GM12878 (cell line): ENCODE data around the gene P2RX4. TPM values are rescaled to one million over a fixed set of nuclear protein-coding genes. Genes with fewer than 3 reads are reported as not detected.
A peak's percentile ranks its signal among the peaks of the same experiment; 100 is the strongest.

Experiments used
- ATAC-seq: fragments of 200-7000 bp; cut with Tn5 transposase; 3 replicates; pipeline ENCODE4 v1.9.1; 2020; ENCODE audit warnings: mild to moderate bottlenecking, moderate library complexity
- BruUV-seq: library from RNA; stranded (reverse); fragments of 400-500 nt; replicated peaks from 2 replicates; lab custom pipeline; 2021; lab: Mats Ljungman, UMichigan
- CTCF ChIA-PET: fragments of 300-600 bp; sonication (Branson Sonifier 250); formaldehyde crosslinking; extraction: SDS; loops from one replicate; lab custom pipeline; 2021; ENCODE audit warnings: inconsistent platforms; lab: Yijun Ruan, JAX
- POLR2A ChIA-PET: fragments of 350-600 bp; formaldehyde crosslinking; extraction: SDS; loops from one replicate; lab custom pipeline; 2021; ENCODE audit warnings: inconsistent platforms; lab: Charles Lee
- RAD21 ChIA-PET: fragments of 300-600 bp; sonication (Branson Sonifier 250); formaldehyde crosslinking; loops from one replicate; lab custom pipeline; 2023; ENCODE audit warnings: antibody characterized with exemption; ENCODE audit not compliant: unreplicated experiment; lab: Charles Lee
- SMC1A ChIA-PET: fragments of 300-600 bp; sonication (Branson Sonifier 250); formaldehyde crosslinking; loops from one replicate; lab custom pipeline; 2023; ENCODE audit not compliant: unreplicated experiment, uncharacterized antibody; lab: Charles Lee
- DNase-seq: peaks from one replicate; pipeline ENCODE4 v3.0.0-alpha.2; 2011; ENCODE audit warnings: low read depth, low spot score
- FAIRE-seq: peaks from 3 replicates; lab custom pipeline; 2011; peaks lifted over from hg19 to GRCh38; lab: Jason Lieb, UNC
- H2AFZ ChIP-seq: 2 replicates; pipeline ENCODE4 v1.6.0; 2011; ENCODE audit warnings: low read depth, low read length, control low read depth; ENCODE audit not compliant: control insufficient read depth
- H3K27ac ChIP-seq: 2 replicates; pipeline ENCODE4 v1.5.1; 2011; ENCODE audit warnings: control low read depth; ENCODE audit not compliant: control insufficient read depth, insufficient read depth
- H3K27me3 ChIP-seq, 2 experiments: replicated peaks in 1 of 2; 2 replicates each; pipeline versions ENCODE4 v1.6.0 to v1.6.1; 2011; ENCODE audit warnings: low read length in 1 of 2; ENCODE audit not compliant: control insufficient read depth in 2 of 2, insufficient read depth in 2 of 2
- H3K36me3 ChIP-seq, 2 experiments: 2 replicates each; pipeline ENCODE4 v1.5.1; 2011; ENCODE audit warnings: low read length in 1 of 2; ENCODE audit not compliant: control insufficient read depth in 2 of 2, insufficient read depth in 2 of 2
- H3K4me1 ChIP-seq: 2 replicates; pipeline ENCODE4 v1.6.1; 2011; ENCODE audit warnings: mild to moderate bottlenecking, low read length, moderate library complexity, mixed read lengths; ENCODE audit not compliant: control insufficient read depth, insufficient read depth
- H3K4me2 ChIP-seq: 2 replicates; pipeline ENCODE4 v1.6.0; 2011; ENCODE audit warnings: control low read depth; ENCODE audit not compliant: control insufficient read depth, insufficient read depth
- H3K4me3 ChIP-seq: fragments of 200-600 bp; sonication (generic); 2 replicates; pipeline ENCODE4 v1.5.1; 2016
- H3K79me2 ChIP-seq: 2 replicates; pipeline ENCODE4 v1.6.0; 2011; ENCODE audit warnings: low read length; ENCODE audit not compliant: control insufficient read depth, insufficient read depth
- H3K9ac ChIP-seq: 2 replicates; pipeline ENCODE4 v1.8.0; 2011; ENCODE audit warnings: low read length, control low read depth, mixed read lengths; ENCODE audit not compliant: control insufficient read depth, insufficient read depth
- H3K9me3 ChIP-seq: replicated peaks from 3 replicates; pipeline ENCODE4 v1.5.1; 2011; ENCODE audit warnings: mild to moderate bottlenecking, low read length; ENCODE audit not compliant: control insufficient read depth, insufficient read depth
- H4K20me1 ChIP-seq: 2 replicates; pipeline ENCODE4 v1.6.0; 2011; ENCODE audit not compliant: control insufficient read depth, insufficient read depth
- ATF2 ChIP-seq: IDR thresholded peaks from 2 replicates; pipeline ENCODE4 v1.6.1; 2012; ENCODE audit warnings: low read length, inconsistent platforms
- ATF3 ChIP-seq: IDR thresholded peaks from 2 replicates; pipeline ENCODE4 v1.6.1; 2011; ENCODE audit warnings: low read depth, mild to moderate bottlenecking, low read length, moderate library complexity, borderline replicate concordance; ENCODE audit errors: extremely low read depth
- ATF7 ChIP-seq: fragments of 450-650 bp; IDR thresholded peaks from 2 replicates; pipeline ENCODE4 v1.6.1; 2016; ENCODE audit warnings: low read depth, mild to moderate bottlenecking
- BMI1 ChIP-seq: fragments of 450-650 bp; IDR thresholded peaks from 2 replicates; pipeline ENCODE4 v1.6.1; 2016; ENCODE audit warnings: mild to moderate bottlenecking, moderate library complexity, borderline replicate concordance
- BRCA1 ChIP-seq: IDR thresholded peaks from 2 replicates; pipeline ENCODE4 v1.6.1; 2011; ENCODE audit warnings: low read depth, low read length, improper control_type of control experiment
- CBFB ChIP-seq: IDR thresholded peaks from 2 replicates; pipeline ENCODE4 v1.6.1; 2016; ENCODE audit warnings: antibody characterized with exemption, low read depth
- CHD2 ChIP-seq: IDR thresholded peaks from 2 replicates; pipeline ENCODE4 v1.6.1; 2011; ENCODE audit warnings: low read depth, low read length, improper control_type of control experiment, borderline replicate concordance
- CHD4 ChIP-seq: fragments of 200-600 bp; sonication (generic); IDR thresholded peaks from 2 replicates; pipeline ENCODE4 v1.6.1; 2016; ENCODE audit warnings: mild to moderate bottlenecking
- CREB1 ChIP-seq: IDR thresholded peaks from 2 replicates; pipeline ENCODE4 v1.6.1; 2012; ENCODE audit warnings: low read depth, mild to moderate bottlenecking, inconsistent platforms
- FOXM1 ChIP-seq: IDR thresholded peaks from 2 replicates; pipeline ENCODE4 v1.6.1; 2012; ENCODE audit warnings: low read depth, mild to moderate bottlenecking, inconsistent platforms, low read length, moderate library complexity
- HDGF ChIP-seq: fragments of 450-650 bp; IDR thresholded peaks from 2 replicates; pipeline ENCODE4 v1.6.1; 2016; ENCODE audit warnings: antibody characterized with exemption
- MLLT1 ChIP-seq: fragments of 450-650 bp; IDR thresholded peaks from 2 replicates; pipeline ENCODE4 v1.6.1; 2016; ENCODE audit warnings: mild to moderate bottlenecking
- PAX8 ChIP-seq: fragments of 450-650 bp; IDR thresholded peaks from 2 replicates; pipeline ENCODE4 v1.6.1; 2017; ENCODE audit warnings: mild to moderate bottlenecking, moderate library complexity
- RELA ChIP-seq: fragments of 450-650 bp; IDR thresholded peaks from 2 replicates; pipeline ENCODE4 v1.8.0; 2014; ENCODE audit warnings: borderline replicate concordance; ENCODE audit not compliant: partially characterized antibody
- RFX5 ChIP-seq: IDR thresholded peaks from 2 replicates; pipeline ENCODE4 v1.6.1; 2011; ENCODE audit warnings: low read depth, low read length, improper control_type of control experiment
- RUNX3 ChIP-seq: IDR thresholded peaks from 2 replicates; pipeline ENCODE4 v1.6.1; 2012; ENCODE audit warnings: low read length, inconsistent platforms
- SMC3 ChIP-seq: IDR thresholded peaks from 2 replicates; pipeline ENCODE4 v1.6.1; 2011; ENCODE audit warnings: low read length, improper control_type of control experiment, borderline replicate concordance
- SREBF1 ChIP-seq: IDR thresholded peaks from 2 replicates; pipeline ENCODE4 v1.6.1; 2012; ENCODE audit warnings: mild to moderate bottlenecking, low read length
- YBX1 ChIP-seq: fragments of 450-650 bp; IDR thresholded peaks from 2 replicates; pipeline ENCODE4 v1.6.1; 2016; ENCODE audit warnings: antibody characterized with exemption
- ZNF207 ChIP-seq: fragments of 450-650 bp; IDR thresholded peaks from 2 replicates; pipeline ENCODE4 v1.6.1; 2014; ENCODE audit warnings: antibody characterized with exemption, mild to moderate bottlenecking, borderline replicate concordance
- WGBS: methylation state at CpG from one replicate; pipeline ENCODE4 v1.1.6; 2016; ENCODE audit warnings: low lambda C conversion rate; ENCODE audit not compliant: insufficient replicate concordance, insufficient coverage; ENCODE audit errors: missing lambda C conversion rate; 5-methylcytosine and 5-hydroxymethylcytosine counted together
- in situ Hi-C: fragments of 300-500 bp; cut with MboI; formaldehyde crosslinking; loops from 9 replicates; pipeline ENCODE4 v1.14.3; 2018; ENCODE audit warnings: mixed read lengths
- intact Hi-C: fragments of 100-400 bp; cut with micrococcal nuclease; formaldehyde crosslinking; loops from one replicate; pipeline ENCODE4 v1.14.2; 2022; ENCODE audit not compliant: unreplicated experiment
- polyA plus RNA-seq, 11 experiments: library from polyadenylated mRNA; depleted of rRNA in 4 of 11; unstranded in 6 of 11; stranded (reverse) in 5 of 11; fragments of >200 nt; fragmentation: Nextera tagmentation in 4 of 11; fragmentation: Illumina TruSeq in 1 of 11; extraction: Ambion mirVana in 4 of 11; extraction: Trizol in 1 of 11; gene quantifications; 1 replicate in 1 of 11; 2 replicates in 10 of 11; pipeline versions ENCODE4 v1.2.1 to v1.2.3, GENCODE V29; 2011 to 2016; ENCODE audit warnings: inconsistent platforms in 2 of 11, missing spikeins in 2 of 11, low read depth in 1 of 11
- total RNA-seq, 4 experiments: library from RNA; depleted of rRNA in 3 of 4; stranded (reverse); fragments of >200 nt in 3 of 4; fragmentation: Illumina TruSeq in 1 of 4; extraction: Trizol in 1 of 4; gene quantifications; 2 replicates each; pipeline versions ENCODE4 v1.2.1 to v1.2.3, GENCODE V29; 2013 to 2021

The P2RX4 gene
- total and polyA plus RNA-seq, 10 of the 15 experiments (the other 5 are each of a cell fraction or from before 2014, with no cell fraction given): 9.0 to 43.4 (median 20.5) TPM

GRCh38 chr12:121222847-121223246 is 12.9 kb downstream of the P2RX4 start:
- CTCF ChIA-PET: interaction anchor here (0.6 to 5.5 kb wide), 3 partner anchors 162 to 641 kb away, joined by 3 to 32 read pairs (median 4); no protein-coding TSS in a partner anchor
- RAD21 ChIA-PET: interaction anchor here (1.2 kb wide), 1 partner anchor 104 kb away, joined by 3 read pairs; no protein-coding TSS in a partner anchor
- DNase-seq: no peak

More at GRCh38 chr12:121222847-121223246, 12.9 kb downstream of the P2RX4 start:
- Histone ChIP-seq H3K4me2 (no peak overlapping the region), H4K20me1 (no peaks in the 10 kb centered on the region), H3K79me2 (no peaks in the 10 kb centered on the region), H2AFZ (no peak overlapping the region), H3K9ac (no peak overlapping the region), H3K9me3 (no peaks in the 10 kb centered on the region), H3K4me1 (peaks cover 16% of the 10 kb centered on the region), H3K27me3 (no peaks in the 10 kb centered on the region), H3K36me3 (peaks cover 0 to 4% of the 10 kb centered on the region in 2 experiments; a peak in 3 of 4 replicates), H3K27ac (no peak overlapping the region), H3K4me3 (no peak overlapping the region)
- POLR2A ChIA-PET: no interaction called here
- intact Hi-C loops: no loop called here
- SMC1A ChIA-PET: no interaction called here
- no peak for FAIRE-seq
- 63% methylated on average over 10 of the region's 10 CpGs for WGBS
- peak; percentile 31 for ATAC-seq
- in situ Hi-C loops: no loop called here
- no TSS peak for BruUV-seq
- TF ChIP-seq BMI1 (no peak), CBFB (no peak), ZNF207 (no peak), FOXM1 (no peak), CHD2 (no peak), RUNX3 (no peak), RFX5 (no peak), HDGF (no peak), MLLT1 (no peak), ATF7 (no peak), CREB1 (no peak), PAX8 (no peak), SMC3 (no peak), ATF3 (no peak), SREBF1 (no peak), BRCA1 (no peak), YBX1 (no peak), CHD4 (no peak), ATF2 (no peak), RELA (no peak)
